Activated T-cell treated with anti-CD3 and anti-CD28 coated beads for 24 hours (primary cell): ENCODE data around the gene P2RX4.
"Not testable (repeated sequence)": the region's sequence is repeated elsewhere in the genome, so short reads cannot be mapped to it uniquely, and the experiment has no call there.

Experiments
- DNase-seq: peaks from one replicate; pipeline ENCODE4 v3.0.0-alpha.2; 2020; ENCODE audit warnings: low read depth

Gene P2RX4

DNA sequence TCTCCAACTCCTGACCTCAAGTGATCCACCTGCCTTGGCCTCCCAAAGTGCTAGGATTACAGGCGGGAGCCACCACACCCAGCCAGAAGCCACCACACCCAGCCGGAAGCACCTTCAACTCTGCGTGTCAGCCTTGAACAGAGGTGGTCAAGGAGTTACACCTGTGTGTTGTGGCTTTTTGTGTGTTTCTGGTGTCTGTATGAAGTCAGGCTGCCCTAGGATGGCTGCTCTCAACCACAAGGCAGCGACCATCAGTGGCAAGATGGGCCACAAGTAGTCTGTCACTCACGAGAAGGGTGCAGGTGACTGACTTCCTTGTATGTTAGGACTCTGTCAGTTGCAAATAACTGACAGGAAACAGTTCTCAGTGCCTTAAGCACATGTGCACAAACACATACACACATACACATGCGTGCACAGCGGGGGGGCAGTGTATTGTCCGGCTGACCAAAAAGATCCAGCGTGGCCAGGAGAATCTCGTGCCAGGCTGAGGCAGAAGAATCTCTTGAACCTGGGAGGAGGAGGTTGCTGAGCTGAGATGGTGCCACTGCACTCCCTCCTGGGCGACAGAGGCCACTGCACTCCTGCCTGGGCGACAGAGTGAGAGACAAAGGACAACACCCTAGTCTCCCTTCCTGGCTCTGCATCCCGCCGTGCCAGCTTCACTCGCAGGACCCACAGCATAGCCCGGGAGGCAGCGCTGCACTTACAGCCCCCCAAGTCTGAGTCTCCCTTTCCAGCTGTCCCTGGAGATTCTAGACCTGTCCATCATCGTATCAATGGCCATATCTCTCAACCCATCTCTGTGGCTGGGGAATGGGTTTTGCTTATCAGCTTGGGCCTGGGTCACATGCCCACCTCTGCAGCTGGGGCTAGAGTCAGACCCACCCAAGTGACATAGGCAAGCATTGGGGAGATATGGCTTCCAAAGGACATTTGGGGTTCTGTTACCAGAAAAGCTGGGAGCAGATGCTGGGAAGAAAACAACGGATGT, 13.7 kb downstream of the P2RX4 start:
- no peak for DNase-seq

DNA sequence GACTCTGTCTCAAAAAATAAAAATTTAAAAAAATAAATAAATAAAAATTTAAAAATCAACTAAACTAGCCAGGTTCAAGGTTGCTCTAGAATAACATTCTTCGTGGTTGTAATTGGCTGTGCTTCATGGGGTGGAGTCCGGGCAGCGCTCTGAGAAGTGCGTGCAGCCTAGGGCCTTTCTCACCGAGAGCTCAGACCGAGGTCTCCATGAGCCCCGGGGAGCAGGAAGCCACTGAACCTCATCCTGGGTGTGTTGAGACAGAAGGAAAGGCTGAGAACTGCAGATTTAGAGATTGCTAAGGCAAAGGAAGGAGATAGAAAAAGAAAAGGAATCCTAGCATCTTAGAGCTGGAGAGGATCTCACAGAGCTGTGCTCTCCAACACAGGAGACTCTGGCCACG, 14.7 kb downstream of the P2RX4 start:
- no peak for DNase-seq

DNA sequence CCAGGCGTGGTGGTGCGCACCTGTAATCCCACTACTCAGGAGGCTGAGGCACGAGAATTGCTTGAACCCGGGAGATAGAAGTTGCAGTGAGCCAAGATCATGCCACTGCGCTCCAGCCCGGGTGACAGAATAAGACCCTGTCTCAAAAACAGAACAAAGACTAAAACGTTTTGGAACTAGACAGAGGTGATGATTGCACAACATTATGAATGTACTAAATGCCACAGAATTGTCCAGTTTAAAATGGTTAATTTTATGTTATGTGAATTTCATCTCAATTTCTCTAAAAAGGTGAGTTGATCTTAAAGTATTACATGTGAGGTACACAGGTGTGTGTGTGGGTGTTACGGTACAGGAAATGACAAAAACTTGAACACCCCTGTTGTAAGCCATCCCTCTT, 16.5 kb downstream of the P2RX4 start:
- DNase-seq = no peak

DNA sequence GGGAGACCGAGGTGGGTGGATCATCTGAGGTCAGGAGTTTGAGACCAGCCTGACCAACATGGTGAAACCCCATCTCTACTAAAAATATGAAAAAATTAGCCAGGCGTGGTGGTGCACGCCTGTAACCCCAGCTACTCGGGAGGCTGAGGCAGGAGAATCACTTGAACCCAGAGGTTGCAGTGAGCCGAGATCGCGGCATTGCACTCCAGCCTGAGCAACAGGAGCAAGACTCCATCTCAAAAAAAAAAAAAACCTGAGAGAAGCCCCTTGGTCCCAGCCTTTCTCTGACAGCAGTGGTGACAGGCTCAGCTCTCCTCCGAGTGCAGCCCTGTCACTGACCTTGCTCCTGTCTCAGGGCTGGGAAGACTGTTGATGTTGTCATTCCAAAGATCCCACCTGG, 16.9 kb downstream of the P2RX4 start:
- DNase-seq = not testable (repeated sequence)

DNA sequence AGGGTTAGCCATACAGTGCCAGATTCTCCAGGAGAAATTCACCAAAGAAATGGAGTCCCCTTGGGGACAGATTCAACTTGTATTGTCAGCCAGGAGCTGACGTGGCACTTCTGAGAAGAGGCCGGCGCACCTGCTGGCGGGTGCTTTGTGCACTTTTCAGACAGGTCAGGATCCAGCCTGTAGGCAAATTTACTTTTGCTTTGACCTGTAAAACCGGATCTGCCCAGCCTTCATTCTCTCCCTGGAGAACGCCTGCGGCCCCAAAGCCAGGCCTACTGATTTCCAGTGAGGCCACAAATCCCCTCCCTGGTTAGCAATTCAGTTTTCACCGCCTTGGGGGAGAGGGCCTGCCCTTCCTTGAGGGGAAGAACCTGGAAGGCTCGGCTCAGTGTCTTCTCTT, 17.4 kb downstream of the P2RX4 start:
- DNase-seq = no peak

DNA sequence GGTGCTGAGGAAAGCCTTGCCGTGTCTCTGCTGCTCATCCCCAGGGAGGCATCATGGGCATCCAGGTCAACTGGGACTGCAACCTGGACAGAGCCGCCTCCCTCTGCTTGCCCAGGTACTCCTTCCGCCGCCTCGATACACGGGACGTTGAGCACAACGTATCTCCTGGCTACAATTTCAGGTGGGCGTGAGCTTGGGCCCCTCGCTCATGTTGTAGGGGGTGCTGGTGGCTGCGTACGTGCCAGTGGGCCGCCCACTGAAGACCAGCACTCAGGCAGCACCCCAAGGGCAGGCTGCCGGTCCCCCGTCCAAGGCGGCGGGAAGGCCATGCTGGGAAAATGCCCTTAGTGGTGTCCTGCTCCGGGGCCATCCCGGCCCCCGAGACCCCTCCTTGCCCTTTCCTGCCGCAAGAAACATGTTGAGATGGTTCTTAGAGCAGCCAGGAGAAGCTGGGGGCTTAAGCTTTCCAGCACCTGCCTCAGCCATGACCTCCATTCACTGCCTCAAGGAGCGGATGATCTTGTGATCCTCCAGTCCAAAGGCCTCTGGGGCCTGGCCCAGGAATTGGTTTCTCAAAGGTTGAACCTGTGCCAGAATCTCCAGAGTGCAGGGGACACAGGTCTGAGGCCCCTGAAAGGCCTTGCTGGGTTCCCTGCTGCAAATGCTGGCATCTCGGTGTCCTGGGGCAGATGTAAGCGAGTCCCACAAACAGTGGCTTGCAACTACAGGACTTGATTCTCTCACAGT, 19.2 kb downstream of the P2RX4 start:
- no peak for DNase-seq

DNA sequence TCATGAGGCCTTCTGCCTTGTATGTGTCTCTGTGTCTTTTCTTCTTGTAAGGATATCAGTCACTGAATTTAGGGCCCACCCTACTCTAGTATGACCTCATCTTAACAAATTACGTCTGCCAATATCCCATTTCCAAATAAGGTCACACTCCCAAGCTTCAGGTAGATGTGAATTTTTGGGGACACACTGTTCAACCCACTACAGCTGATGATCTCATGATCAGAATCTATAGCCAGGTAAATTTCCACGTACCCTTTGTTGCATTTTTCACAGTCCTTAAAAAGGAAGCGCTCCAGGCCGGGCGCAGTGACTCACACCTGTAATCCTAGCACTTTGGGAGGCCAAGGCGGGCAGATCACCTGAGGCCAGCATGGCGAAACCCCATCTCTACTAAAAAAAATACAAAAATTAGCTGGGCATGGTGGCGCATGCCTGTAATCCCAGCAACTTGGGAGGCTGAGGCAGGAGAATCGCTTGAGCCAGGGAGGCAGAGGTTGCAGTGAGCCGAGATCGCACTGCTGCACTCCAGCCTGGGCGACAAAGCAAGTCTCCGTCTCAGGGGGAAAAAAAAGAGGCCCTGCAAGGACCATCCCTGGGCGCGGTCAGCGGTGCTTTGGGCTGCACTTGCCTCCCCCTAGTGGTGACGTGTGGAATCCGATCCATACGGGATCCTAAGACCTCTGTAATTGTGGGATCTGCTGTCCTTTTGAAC, 20.1 kb downstream of the P2RX4 start:
- DNase-seq = peak; percentile 33

DNA sequence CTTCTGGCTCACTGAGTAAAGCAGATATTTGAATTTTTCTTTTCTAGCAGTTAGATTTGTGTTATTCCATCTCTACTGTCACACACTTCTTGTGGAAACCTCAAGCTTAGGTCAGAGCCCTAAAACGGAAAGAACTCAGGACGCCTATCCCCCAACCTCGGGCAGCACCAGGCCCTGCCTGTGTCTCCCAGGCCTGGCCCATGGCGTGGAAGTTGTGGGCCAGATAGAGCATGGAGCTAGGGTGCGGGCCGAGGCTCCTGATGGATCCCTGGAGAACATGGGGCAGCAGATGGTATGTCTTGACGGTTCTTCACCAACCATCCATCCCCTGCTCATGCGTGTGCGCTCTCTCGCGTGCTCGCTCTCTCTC, 20.6 kb downstream of the P2RX4 start:
- no peak for DNase-seq

DNA sequence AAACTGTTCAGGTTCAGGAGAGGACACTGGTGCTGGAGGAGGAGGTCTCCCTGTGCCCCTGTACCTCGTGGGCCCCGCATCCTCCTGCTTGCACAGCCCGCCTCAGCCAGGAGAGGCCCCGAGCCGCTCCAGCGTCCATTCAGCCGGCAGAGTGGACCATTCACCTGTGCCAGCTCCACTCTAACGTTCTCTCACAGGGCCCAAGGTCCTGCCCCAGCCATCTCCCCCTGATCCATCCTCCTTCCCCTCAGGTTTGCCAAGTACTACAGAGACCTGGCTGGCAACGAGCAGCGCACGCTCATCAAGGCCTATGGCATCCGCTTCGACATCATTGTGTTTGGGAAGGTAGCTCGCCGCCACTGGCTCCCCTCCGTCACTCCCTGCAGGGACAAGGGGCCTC, 22.2 kb downstream of the P2RX4 start:
- no peak for DNase-seq

DNA sequence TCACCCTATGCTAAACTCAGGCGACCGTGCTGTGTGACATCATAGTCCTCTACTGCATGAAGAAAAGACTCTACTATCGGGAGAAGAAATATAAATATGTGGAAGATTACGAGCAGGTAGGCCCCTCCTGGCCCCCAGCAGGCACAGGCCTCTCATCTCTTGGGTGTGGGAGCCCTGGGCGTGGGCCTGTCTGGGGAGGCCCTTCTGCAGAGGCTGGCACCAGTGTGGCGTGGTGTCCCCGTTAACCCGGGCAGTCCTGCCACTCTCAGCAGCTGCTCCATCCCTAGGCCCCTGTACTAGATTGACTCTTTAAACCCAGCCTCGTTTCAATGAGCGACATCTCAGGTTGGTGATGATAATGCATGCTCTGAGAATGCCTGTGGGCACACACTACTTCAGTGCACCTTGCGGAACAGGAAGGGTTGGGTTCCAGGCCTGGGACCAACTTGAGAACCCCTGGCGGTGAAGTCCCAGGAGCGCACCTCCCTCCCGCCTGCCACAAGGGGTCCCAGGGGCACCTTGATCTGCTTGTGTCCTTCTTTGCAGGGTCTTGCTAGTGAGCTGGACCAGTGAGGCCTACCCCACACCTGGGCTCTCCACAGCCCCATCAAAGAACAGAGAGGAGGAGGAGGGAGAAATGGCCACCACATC, 23.2 kb downstream of the P2RX4 start:
- DNase-seq = no peak

DNA sequence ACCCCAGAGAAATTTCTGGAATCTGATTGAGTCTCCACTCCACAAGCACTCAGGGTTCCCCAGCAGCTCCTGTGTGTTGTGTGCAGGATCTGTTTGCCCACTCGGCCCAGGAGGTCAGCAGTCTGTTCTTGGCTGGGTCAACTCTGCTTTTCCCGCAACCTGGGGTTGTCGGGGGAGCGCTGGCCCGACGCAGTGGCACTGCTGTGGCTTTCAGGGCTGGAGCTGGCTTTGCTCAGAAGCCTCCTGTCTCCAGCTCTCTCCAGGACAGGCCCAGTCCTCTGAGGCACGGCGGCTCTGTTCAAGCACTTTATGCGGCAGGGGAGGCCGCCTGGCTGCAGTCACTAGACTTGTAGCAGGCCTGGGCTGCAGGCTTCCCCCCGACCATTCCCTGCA, 23.7 kb downstream of the P2RX4 start:
- no peak for DNase-seq

DNA sequence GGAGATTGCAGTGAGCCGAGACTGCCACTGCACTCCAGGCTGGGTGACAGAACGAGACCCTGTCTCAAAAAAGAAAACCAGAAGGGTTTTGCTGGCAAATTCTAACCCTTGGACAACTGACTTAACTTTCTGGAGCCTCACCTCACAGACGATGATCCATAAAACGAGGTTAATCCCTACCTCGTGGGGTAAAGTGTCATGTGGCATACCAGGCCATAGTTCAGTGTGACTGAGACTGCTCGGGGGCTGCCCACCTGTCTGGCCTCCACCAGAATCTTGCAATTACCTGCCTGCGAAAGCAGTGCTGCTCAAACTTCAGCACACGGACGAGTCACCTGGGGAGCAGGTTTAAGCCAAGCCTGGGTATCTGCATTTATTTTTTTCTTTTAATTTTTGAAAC, 26.8 kb downstream of the P2RX4 start:
- no peak for DNase-seq

DNA sequence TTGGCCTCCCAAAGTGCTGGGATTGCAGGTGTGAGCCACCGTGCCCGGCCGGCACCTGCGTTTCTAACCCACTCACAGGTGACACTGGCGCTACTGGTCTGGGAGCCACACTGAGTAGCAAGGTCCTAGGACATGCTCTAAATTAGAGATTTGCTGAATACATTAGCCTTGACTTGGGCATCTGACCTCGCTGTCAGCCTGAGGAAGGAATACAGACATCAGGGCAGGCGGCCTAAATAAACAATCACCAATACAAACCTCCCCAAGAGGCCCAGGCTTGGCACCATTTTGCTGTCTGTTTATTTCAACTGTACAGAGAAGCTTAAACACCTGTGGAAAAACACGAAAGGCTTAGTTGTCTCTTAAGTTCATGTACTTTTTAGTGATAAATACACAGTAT, 27.5 kb downstream of the P2RX4 start:
- no peak for DNase-seq

DNA sequence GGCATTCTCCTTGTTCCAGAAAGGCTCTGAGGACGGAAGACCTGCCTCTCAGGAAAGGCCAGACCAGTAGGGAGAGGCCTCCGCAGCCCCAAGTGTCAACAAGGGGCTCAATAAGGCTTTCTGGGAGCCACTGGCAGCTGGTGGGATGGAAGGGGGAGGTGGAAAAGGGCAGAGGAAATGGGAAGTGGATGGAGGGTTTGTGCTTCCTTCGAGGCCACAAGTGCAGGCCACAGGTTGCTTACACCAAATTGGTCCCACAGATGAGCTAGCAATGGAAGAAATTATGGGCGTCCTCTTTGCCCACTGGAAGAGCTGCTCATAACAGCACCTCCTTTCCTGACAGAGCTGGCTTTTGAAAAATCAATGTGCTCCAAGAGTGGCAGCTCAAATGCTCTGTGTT, 28.2 kb downstream of the P2RX4 start:
- no peak for DNase-seq

DNA sequence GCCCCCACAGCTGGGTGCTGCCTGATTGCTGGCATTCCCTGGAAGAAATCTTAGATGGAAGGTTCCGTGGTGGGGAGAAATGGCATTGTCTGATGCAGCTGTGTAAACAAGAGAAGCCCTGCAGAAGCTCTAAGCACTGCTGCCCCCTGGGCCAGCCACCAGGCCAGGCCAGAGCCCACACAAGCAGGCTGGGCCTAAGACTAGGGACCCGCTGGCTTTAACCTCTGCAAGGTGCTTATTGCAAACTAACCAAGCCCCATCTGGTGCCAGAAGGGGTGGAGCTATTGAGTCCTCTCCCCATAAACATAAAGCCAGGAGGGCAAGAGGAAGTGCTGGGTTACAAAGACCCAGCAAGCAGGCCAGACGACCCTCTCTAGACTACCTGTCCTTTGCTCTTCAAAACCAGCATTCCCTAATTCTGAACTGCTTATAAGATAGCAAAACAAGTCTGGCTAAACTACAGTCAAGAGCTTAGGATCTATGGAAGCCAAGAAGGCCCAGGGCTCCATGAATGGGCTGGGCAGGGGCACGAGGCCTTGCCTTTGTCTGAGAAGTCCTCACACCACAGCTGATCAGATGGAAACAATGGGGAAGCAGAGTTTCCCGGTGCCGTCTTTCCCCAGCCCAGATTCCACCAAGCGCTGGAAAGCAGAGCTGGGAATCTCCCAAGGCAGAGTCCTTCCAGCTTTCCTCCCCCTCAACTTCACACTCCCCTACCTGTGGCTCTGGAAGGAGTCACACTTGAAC, 28.8 kb downstream of the P2RX4 start:
- no peak for DNase-seq

DNA sequence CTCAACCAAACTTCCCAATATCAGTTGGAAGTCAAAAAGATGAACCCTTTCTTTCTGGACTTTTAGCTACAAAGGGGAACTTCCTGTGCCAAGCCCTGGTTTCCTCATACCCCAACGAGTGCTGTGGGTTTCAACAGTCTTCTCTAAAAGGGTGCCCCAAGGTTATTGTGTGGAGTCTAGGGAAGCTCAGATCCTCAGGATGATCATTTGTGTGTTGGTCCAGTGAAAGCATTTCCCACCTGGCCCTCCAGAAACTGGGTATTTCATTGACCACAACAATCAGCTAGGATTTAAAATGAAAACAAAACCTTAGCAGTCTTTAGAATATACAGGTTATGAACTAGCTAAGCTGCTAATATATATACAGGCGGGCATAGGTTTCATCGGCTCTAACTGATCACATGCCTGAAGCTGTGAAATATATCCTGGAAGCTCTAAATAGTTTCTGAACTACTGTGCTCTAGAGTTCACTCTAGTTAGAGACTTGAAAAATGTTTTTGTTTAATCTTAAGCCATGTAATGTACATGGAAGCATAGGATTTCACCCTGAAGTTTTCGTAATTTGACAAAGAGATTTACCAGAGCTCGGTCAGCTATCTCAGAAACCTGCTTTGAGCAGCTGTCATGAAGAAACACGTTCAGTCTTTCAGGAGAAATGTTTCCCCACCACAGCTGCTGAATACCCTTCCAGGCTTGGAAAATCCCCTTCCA, 29.6 kb downstream of the P2RX4 start:
- DNase-seq = no peak

DNA sequence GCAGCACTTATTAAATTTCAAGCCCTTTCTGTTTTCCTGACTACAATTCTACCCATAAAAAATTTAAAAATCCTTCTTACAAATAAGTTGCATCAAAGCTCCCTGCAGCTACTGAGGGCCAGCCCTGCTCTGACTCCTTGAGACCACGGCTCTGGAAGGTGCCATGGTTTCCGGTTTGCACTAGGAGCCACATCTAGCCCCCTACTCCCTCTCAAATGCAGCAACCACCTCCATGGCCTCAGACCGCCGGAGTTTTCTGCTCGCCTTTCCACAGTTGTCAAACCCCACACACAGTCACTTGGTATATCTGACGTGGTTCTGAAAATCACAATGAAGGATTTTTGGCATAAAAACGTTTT, 30.1 kb downstream of the P2RX4 start:
- no peak for DNase-seq

DNA sequence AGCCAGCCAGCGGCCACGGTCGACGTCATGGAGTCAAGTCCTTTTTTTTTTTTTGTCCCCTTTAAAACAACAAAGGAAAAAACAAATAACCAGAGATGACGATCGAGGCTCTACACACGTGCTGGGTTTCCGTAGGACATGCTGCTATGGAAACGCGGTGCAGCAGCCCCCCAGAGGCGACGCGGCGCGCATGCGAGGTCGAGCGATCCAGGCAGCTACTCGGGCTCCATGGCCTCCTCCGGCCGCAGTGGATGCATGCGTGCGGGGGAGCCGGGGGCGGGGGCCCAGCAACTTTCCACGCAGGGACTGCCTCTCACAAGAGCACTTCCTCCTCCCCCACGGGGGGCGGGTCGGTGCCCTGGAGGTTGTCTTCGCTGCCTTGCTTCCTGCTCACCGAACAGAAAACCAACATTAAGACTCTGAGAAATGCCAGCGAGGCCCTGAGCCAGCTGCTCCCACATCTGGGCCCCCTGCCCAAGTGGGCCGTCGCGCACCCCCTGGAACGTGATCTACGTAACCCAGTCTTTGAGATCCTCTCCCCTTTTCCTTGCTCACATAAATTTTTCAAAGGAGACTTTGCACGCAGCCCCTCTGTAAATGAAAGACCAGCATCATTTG, 30.7 kb downstream of the P2RX4 start:
- peak; percentile 68 for DNase-seq

DNA sequence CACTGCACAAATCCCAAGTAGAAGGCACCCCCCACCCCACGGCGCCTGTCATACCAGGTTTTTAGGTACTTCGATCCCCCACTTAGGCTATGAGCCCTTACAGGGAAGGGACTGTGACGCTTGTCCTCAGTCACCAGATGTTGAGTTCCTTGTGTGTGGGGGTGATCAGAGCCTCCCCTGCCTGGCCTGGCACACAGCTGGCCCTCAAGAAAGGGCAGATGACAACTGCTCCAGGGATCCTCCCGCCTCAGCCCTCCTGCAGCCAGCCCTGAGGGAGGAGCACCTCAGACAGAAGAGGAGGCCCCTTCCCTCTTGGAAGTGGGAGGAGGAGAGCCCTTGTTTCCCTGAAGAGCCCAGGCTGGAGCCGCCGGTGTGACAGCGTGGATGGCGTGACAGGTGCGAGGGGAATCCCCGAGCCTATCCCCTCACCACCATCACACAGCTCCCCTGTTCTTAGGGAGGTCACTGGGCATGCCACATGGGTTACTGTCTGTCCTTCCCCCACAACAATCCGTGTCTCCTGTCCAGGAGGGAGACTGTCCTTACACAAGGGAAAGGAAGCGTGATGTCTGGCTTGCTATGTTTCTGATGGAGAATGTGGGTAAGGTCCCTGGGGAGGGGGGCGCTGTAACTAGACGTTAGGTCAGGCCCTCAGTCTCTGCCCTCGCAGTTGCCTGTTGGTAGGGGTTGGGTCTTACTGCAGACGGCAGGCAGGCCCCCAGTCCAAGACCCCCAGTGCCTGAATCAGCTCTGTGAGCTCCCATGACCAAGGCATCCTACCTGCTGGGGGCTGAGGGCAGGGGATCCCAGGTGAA, 31.4 kb downstream of the P2RX4 start:
- no peak for DNase-seq

DNA sequence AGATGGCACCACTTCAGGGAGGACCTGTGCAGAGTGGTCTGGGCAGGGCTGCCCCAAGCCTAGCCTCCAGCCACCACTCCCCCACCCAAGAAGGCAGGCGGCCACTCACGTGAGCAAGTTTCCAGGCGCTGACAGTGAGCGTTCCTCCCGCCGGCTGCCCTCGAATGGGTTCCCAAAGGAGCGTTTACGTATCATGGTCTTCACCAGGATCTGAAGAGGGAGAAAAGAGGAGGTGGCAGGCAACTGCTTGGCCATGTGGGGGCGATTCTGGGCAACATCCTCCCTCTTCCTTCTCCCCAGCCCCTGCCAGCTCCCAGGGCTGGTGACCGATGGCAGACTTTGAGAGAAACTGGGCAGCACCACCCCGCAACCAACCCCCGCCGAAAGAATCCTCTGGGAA, 35.1 kb downstream of the P2RX4 start:
- DNase-seq = no peak
